ENCODE data around the gene PPOX.

Gene PPOX

DNA sequence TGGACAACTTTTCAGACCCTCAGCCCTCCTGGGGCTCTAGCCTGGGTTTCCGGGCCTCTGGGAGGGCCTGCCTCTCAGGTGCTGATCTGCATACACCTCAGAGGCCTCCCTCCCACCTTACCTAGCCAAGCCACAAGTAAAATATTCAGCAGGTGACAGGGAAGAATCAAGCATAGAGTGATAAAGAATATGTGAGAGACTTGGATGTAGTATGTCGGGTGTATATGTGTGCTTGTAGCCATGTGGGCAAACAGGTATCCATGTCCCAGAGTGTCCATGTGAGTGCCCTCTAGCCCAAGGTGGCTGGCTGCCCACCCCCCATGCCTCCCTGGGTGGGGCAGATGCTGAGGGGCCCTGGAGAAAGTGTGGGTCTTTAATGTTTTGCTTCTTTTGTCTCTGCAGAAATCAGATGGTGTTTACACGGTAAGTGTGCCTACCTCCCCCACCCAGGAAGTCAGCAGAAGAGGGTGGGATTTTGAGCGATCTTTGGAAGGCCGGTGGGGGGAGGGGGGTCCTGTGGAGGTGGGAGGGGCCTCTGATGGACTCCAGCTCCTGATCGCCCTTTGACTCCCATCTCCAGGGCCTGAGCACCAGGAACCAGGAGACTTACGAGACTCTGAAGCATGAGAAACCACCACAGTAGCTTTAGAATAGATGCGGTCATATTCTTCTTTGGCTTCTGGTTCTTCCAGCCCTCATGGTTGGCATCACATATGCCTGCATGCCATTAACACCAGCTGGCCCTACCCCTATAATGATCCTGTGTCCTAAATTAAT, 52.3 kb downstream of the PPOX start:
- Histone ChIP-seq H3K9ac (ENCODE audit: low read depth, low read length) (peak overlapping the region; percentile 7; the same call in 1 of the 2 replicates), H3K36me3 (ENCODE audit: insufficient read depth, low read depth, low read length) (peaks cover 20% of the 10 kb centered on the region), H3K4me3 (ENCODE audit: low read length) (no peak overlapping the region), H3K27me3 (ENCODE audit: insufficient read depth, low read length) (no peaks in the 10 kb centered on the region), H3K9me3 (ENCODE audit: insufficient read depth, low read depth, low read length) (no peaks in the 10 kb centered on the region), H3K27ac (ENCODE audit: low read length) (no peak overlapping the region), H3K4me1 (ENCODE audit: insufficient read depth, low read length) (peaks cover 10% of the 10 kb centered on the region; the same call in 1 of the 2 replicates)

DNA sequence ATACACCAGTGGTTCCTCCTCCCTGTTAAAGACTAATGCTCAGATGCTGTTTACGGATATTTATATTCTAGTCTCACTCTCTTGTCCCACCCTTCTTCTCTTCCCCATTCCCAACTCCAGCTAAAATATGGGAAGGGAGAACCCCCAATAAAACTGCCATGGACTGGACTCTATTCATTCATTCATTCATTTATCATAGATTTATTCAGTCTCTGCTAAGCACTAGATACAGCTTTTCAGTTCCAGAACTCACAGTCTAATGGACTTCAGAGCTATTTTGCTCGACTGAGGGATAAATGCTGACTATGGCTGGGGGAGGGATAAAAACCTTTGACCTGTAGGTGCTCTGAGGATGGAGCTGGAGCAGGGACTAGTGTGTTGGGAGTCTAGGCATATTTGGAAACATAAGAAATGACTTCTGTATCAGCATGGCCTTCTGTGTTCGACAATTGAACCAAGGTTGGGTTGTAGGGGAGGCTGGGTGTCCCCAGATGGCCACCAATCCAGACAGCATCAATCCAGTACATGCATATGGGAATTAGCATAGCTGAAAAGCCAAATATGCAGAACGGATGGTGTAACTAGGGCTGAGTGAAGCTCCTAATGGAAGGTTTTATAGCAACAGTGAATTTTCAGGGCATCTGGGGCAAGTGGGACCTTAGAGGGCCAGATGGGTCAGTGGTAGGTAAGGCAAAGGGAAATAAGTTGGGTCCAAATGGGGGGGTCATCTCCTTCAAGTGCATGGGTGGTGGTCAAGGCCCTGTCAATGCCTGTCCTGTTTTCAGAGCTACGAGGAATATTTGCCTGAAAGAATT, 53.1 kb downstream of the PPOX start:
- Histone ChIP-seq H3K4me3 (ENCODE audit: low read length) (no peak overlapping the region), H3K9me3 (ENCODE audit: insufficient read depth, low read depth, low read length) (no peaks in the 10 kb centered on the region), H3K4me1 (ENCODE audit: insufficient read depth, low read length) (peaks cover 10% of the 10 kb centered on the region; the same call in 1 of the 2 replicates), H3K36me3 (ENCODE audit: insufficient read depth, low read depth, low read length) (peaks cover 12% of the 10 kb centered on the region), H3K27me3 (ENCODE audit: insufficient read depth, low read length) (no peaks in the 10 kb centered on the region), H3K9ac (ENCODE audit: low read depth, low read length) (no peak overlapping the region), H3K27ac (ENCODE audit: low read length) (no peak overlapping the region)

DNA sequence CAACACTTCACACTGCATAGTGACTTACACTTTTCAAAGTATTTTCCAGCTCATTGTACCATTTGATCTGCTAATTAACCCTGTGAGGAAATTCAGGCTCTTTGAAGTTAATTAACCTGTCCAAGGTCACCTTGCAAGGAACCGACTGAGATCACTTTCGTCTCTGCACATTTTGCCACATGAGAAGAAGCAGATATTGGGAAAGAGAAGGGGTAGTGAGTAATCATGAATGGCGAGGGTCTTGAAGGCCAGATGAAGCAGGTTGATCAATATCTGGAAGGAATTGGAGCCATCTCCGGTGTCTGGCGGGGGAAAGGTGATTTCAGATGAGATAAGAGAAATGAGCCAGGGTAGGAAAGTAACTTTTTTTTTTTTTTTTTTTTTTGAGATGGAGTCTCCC, 53.8 kb downstream of the PPOX start:
- Histone ChIP-seq H3K27ac (ENCODE audit: low read length) (no peak overlapping the region), H3K4me3 (ENCODE audit: low read length) (no peak overlapping the region), H3K9ac (ENCODE audit: low read depth, low read length) (no peak overlapping the region), H3K4me1 (ENCODE audit: insufficient read depth, low read length) (peaks cover 10% of the 10 kb centered on the region; the same call in 1 of the 2 replicates), H3K36me3 (ENCODE audit: insufficient read depth, low read depth, low read length) (peaks cover 4% of the 10 kb centered on the region; the same call in 1 of the 2 replicates), H3K27me3 (ENCODE audit: insufficient read depth, low read length) (no peaks in the 10 kb centered on the region), H3K9me3 (ENCODE audit: insufficient read depth, low read depth, low read length) (no peaks in the 10 kb centered on the region)
